Superior temporal gyrus (tissue), 1 donor: Measurements from ENCODE around the gene ITGB1BP1.

Experiments
- DNase-seq: peaks from one replicate; pipeline ENCODE4 v3.0.0-alpha.2; 2016; ENCODE audit errors: extremely low spot score

The ITGB1BP1 gene

GRCh38 chr2:9423100-9423921 lies at the start of gene ITGB1BP1, which contains the start of gene CPSF3:
TSS of gene ITGB1BP1 (minus strand) at chr2:9423528. CDS start at chr2:9418697, 4,831 bp downstream.
TSS of gene CPSF3 (plus strand) at chr2:9423654. CDS start at chr2:9423774, 120 bp downstream.
- peak; percentile 98 for DNase-seq

- DNase-seq = no peak
Observed at GRCh38 chr2:9472511-9472910, 49.2 kb upstream of the ITGB1BP1 start.

GRCh38 chr2:9471206-9471605 lies 47.9 kb upstream of the ITGB1BP1 start:
- DNase-seq = peak; percentile 69

- no peak for DNase-seq
Observed at GRCh38 chr2:9467687-9468086, 44.4 kb upstream of the ITGB1BP1 start.

- no peak for DNase-seq
Observed at GRCh38 chr2:9466147-9466683, 42.9 kb upstream of the ITGB1BP1 start.

- no peak for DNase-seq
Observed at GRCh38 chr2:9465170-9465569, 41.8 kb upstream of the ITGB1BP1 start.

GRCh38 chr2:9463698-9464034 lies 40.3 kb upstream of the ITGB1BP1 start:
- DNase-seq = no peak

- no peak for DNase-seq
Observed at GRCh38 chr2:9462886-9463697, 39.8 kb upstream of the ITGB1BP1 start.

- no peak for DNase-seq
Observed at GRCh38 chr2:9462313-9462712, 39.0 kb upstream of the ITGB1BP1 start.

- DNase-seq = no peak
Observed at GRCh38 chr2:9461079-9461478, 37.8 kb upstream of the ITGB1BP1 start.

GRCh38 chr2:9460441-9461017 lies 37.2 kb upstream of the ITGB1BP1 start:
- DNase-seq = no peak

GRCh38 chr2:9451231-9451630 lies 27.9 kb upstream of the ITGB1BP1 start:
- DNase-seq = no peak

- no peak for DNase-seq
Observed at GRCh38 chr2:9445089-9445488, 21.8 kb upstream of the ITGB1BP1 start.

GRCh38 chr2:9443526-9443925 lies 20.2 kb upstream of the ITGB1BP1 start:
- DNase-seq = no peak

GRCh38 chr2:9441556-9441955 lies 18.2 kb upstream of the ITGB1BP1 start:
- peak; percentile 49 for DNase-seq

- peak; percentile 51 for DNase-seq
Observed at GRCh38 chr2:9440058-9440727, 16.9 kb upstream of the ITGB1BP1 start.

- no peak for DNase-seq
Observed at GRCh38 chr2:9439536-9439935, 16.2 kb upstream of the ITGB1BP1 start.

- no peak for DNase-seq
Observed at GRCh38 chr2:9434489-9434888, 11.2 kb upstream of the ITGB1BP1 start.

- DNase-seq = no peak
Observed at GRCh38 chr2:9430316-9431293, 7.3 kb upstream of the ITGB1BP1 start.

GRCh38 chr2:9428965-9429577 lies 5.7 kb upstream of the ITGB1BP1 start:
- DNase-seq = no peak
